GM12891 (cell line): Measurements from ENCODE around the gene PKD2.

Source experiments
- PAX5 ChIP-seq: IDR thresholded peaks from 2 replicates; pipeline ENCODE4 v1.6.1; 2011; ENCODE audit warnings: low read length, moderate library complexity, mild to moderate bottlenecking; ENCODE audit not compliant: insufficient read depth, severe bottlenecking
- POLR2A ChIP-seq: IDR thresholded peaks from 2 replicates; pipeline ENCODE4 v1.6.1; 2011; ENCODE audit warnings: low read depth, low read length, control low read depth
- POLR2AphosphoS5 ChIP-seq: IDR thresholded peaks from 2 replicates; pipeline ENCODE4 v1.6.1; 2011; ENCODE audit warnings: low read depth, low read length, control low read depth
- POU2F2 ChIP-seq: IDR thresholded peaks from 2 replicates; pipeline ENCODE4 v1.6.1; 2011; ENCODE audit warnings: low read depth, mild to moderate bottlenecking, control low read depth, low read length, moderate library complexity
- TAF1 ChIP-seq: IDR thresholded peaks from 2 replicates; pipeline ENCODE4 v1.6.1; 2011; ENCODE audit warnings: low read depth, low read length, control low read depth

DNA sequence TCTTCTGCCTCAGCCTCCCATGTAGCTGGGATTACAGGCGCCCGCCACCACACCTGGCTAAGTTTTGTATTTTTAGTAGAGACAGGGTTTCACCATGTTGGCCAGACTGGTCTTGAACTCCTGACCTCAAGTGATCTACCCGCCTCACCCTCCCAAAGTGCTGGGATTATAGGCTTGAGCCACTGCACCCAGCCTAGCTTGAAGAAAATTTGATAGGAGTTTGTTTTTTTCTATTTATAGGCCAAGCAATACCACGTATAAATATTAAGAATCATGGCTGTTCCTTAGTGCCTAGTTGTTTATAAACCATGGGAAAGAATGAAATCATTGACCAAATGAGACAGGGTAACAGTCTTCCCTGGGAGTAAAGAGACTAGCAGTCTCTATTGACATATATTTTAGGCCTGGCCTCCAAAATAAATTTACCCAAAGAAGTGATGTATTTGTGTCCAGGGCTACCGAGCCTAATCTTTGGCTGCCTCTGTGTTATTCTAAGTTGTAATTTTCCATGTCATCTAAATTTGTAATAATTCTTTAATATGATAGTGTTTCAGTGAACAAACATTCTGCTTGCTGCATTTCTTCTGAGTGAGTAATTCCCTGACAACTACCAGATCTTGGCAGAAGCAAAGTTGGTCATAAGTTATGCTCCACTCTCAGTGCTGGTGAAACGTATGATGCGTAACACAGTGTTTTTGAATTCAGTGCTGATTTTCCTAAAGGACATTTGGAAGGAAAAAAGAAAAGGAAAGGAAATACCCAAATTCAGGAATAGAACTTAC is 10.3 kb downstream of the PKD2 start:
- TF ChIP-seq POLR2A: no peak
- no peak for TF ChIP-seq POLR2AphosphoS5
- TF ChIP-seq PAX5: no peak
- TF ChIP-seq TAF1: no peak
- TF ChIP-seq POU2F2: no peak
